HFFc6 (cell line): ENCODE measurements around the gene DPPA2. TPM values are rescaled to one million over a fixed set of nuclear protein-coding genes. Genes with fewer than 3 reads are reported as not detected.

Experiments used
- DNase-seq: peaks from one replicate; pipeline ENCODE4 v3.0.0-alpha.2; 2018
- H3K27ac Mint-ChIP-seq: 2 replicates; pipeline ENCODE4 v1.8.0; 2020; ENCODE audit warnings: mild to moderate bottlenecking, mixed read lengths
- H3K27me3 Mint-ChIP-seq: 2 replicates; pipeline ENCODE4 v1.8.0; 2021; ENCODE audit warnings: mild to moderate bottlenecking, moderate library complexity, mixed read lengths; ENCODE audit not compliant: insufficient read depth
- H3K36me3 Mint-ChIP-seq: 2 replicates; pipeline ENCODE4 v1.8.0; 2021; ENCODE audit warnings: low read depth, mixed read lengths
- H3K4me1 Mint-ChIP-seq: 2 replicates; pipeline ENCODE4 v1.8.0; 2020; ENCODE audit warnings: low read depth, mixed read lengths
- H3K4me3 Mint-ChIP-seq: 2 replicates; pipeline ENCODE4 v1.8.0; 2020; ENCODE audit warnings: mild to moderate bottlenecking, moderate library complexity, mixed read lengths
- H3K9me3 Mint-ChIP-seq: 2 replicates; pipeline ENCODE4 v1.8.0; 2020; ENCODE audit warnings: mild to moderate bottlenecking, mixed read lengths
- CTCF ChIP-seq: fragments of 200-600 bp; sonication (generic); IDR thresholded peaks from 2 replicates; pipeline ENCODE4 v1.5.0; 2021; ENCODE audit warnings: antibody characterized with exemption, mild to moderate bottlenecking
- total RNA-seq, 6 experiments: library from RNA; stranded (reverse); fragmentation: NEBNext Ultra II Directional; extraction: Animal tissue kit (Norgen Biotek cat#: 25700); gene quantifications; 2 replicates in 1 of 6; 3 replicates in 5 of 6; pipeline ENCODE4 v1.2.3, GENCODE V29; 2021

DPPA2 gene
- total RNA-seq, 6 experiments from 2014 or later, result not detected

- H3K36me3 Mint-ChIP-seq, result no peaks in the 10 kb centered on the region
- H3K4me1 Mint-ChIP-seq, result no peaks in the 10 kb centered on the region
- no peak overlapping the region for H3K27ac Mint-ChIP-seq
- H3K9me3 Mint-ChIP-seq, result peaks cover 10% of the 10 kb centered on the region; the same call in 1 of the 2 replicates
- no peak overlapping the region for H3K4me3 Mint-ChIP-seq
- no peak for TF ChIP-seq CTCF
- H3K27me3 Mint-ChIP-seq, result peaks cover 8% of the 10 kb centered on the region
- DNase-seq, result no peak
Observed at GRCh38 chr3:109355625-109356441, 39.5 kb upstream of the DPPA2 start.

GRCh38 chr3:109353057-109353456 lies 36.7 kb upstream of the DPPA2 start:
- no peak for TF ChIP-seq CTCF
- no peak for DNase-seq
- no peaks in the 10 kb centered on the region for H3K4me1 Mint-ChIP-seq
- no peak overlapping the region for H3K27ac Mint-ChIP-seq
- peaks cover 10% of the 10 kb centered on the region; the same call in 1 of the 2 replicates for H3K9me3 Mint-ChIP-seq
- H3K4me3 Mint-ChIP-seq, result no peak overlapping the region
- H3K27me3 Mint-ChIP-seq, result peaks cover 8% of the 10 kb centered on the region
- no peaks in the 10 kb centered on the region for H3K36me3 Mint-ChIP-seq

- H3K4me3 Mint-ChIP-seq, result no peak overlapping the region
- no peaks in the 10 kb centered on the region for H3K36me3 Mint-ChIP-seq
- no peaks in the 10 kb centered on the region for H3K4me1 Mint-ChIP-seq
- H3K27me3 Mint-ChIP-seq, result no peaks in the 10 kb centered on the region
- TF ChIP-seq CTCF, result no peak
- no peak overlapping the region for H3K27ac Mint-ChIP-seq
- DNase-seq, result no peak
- peaks cover 6% of the 10 kb centered on the region; the same call in 1 of the 2 replicates for H3K9me3 Mint-ChIP-seq
Observed at GRCh38 chr3:109351231-109351630, 34.9 kb upstream of the DPPA2 start.

GRCh38 chr3:109346770-109347295 lies 30.5 kb upstream of the DPPA2 start:
- H3K4me1 Mint-ChIP-seq, result no peaks in the 10 kb centered on the region
- H3K4me3 Mint-ChIP-seq, result no peak overlapping the region
- H3K27me3 Mint-ChIP-seq, result no peaks in the 10 kb centered on the region; the same call in none of the 2 replicates
- H3K36me3 Mint-ChIP-seq, result no peaks in the 10 kb centered on the region
- TF ChIP-seq CTCF, result no peak
- DNase-seq, result no peak
- H3K27ac Mint-ChIP-seq, result no peak overlapping the region
- H3K9me3 Mint-ChIP-seq, result peaks cover 5% of the 10 kb centered on the region

GRCh38 chr3:109346099-109346498 lies 29.8 kb upstream of the DPPA2 start:
- Mint-ChIP-seq H3K27ac (no peak overlapping the region), H3K36me3 (no peaks in the 10 kb centered on the region), H3K4me1 (no peaks in the 10 kb centered on the region), H3K4me3 (no peak overlapping the region), H3K9me3 (peaks cover 5% of the 10 kb centered on the region), H3K27me3 (no peaks in the 10 kb centered on the region; the same call in none of the 2 replicates)
- TF ChIP-seq CTCF, result no peak
- DNase-seq, result no peak
